GM18526 (cell line): Measurements from ENCODE around the gene RCC1.

Experiments used
- POLR2A ChIP-seq: IDR thresholded peaks from 3 replicates; pipeline ENCODE4 v1.6.1; 2011; ENCODE audit not compliant: insufficient read length; ENCODE audit errors: extremely low read depth

The RCC1 gene, protein sequence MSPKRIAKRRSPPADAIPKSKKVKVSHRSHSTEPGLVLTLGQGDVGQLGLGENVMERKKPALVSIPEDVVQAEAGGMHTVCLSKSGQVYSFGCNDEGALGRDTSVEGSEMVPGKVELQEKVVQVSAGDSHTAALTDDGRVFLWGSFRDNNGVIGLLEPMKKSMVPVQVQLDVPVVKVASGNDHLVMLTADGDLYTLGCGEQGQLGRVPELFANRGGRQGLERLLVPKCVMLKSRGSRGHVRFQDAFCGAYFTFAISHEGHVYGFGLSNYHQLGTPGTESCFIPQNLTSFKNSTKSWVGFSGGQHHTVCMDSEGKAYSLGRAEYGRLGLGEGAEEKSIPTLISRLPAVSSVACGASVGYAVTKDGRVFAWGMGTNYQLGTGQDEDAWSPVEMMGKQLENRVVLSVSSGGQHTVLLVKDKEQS

DNA sequence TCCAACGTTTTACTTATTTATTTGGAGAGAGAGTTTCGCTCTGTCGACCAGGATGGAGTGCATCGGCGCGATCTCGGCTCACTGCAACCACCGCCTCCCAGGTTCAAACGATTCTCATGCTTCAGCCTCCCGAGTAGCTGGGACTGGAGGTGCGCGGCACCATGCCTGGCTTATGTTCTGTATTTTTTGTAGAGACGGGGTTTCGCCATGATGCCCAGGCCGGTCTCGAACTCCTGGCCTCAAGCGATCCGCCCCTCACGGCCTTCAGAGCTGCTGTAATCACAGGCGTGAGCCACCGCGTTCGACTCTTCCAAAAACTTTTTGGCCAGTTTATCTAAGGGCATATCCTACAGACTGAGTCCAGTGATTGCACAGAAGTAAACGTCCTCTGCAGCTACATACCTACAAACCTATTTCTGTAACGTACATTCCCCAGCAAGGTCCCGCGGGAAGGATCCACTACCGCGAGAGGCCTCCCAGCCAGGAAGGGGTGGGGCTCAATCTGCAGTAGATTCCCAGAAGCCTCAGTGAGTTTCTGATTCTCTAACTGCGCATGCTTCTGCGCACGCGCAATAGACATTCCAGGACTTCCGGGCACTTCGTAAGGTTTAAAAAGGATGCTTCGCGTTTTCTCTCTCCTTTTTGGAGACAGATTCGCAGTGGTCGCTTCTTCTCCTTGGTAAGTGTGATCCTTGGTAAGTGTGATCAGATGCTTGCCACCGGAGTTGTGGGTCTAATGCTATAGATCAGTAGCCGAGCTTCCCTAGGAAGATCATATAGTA is at the start of gene RCC1:
Gene RCC1, plus strand, starts transcription at position 638 of the 782 bp plus-strand sequence. CDS start 23,824 bp downstream, outside the sequence.
- peak; percentile 99 for TF ChIP-seq POLR2A

- no peak for TF ChIP-seq POLR2A
These were observed 49.8 kb upstream of the RCC1 start for GRCh38 chr1:28456078-28456477.

DNA sequence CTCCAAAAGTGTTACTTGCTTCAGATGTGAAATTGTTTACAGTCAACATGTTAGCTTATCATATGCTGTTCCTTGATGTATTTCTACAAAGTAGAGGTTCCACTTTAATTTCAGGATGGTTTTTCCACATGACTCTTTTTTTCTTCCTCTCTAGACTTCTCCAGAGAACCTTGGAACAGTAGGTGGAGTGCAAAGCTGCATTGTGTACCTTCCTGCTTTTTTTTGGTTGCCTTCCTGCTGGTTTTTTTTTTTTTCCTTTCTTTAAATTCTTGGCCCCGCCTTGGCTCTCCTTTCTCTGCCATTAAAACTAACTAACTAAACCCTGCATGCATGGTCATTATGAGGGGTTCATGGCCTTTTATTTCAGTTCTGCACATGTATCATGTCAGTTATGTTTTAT is 48.2 kb upstream of the RCC1 start:
- TF ChIP-seq POLR2A: no peak

- no peak for TF ChIP-seq POLR2A
These were observed 47.3 kb upstream of the RCC1 start for GRCh38 chr1:28458237-28459228.

DNA sequence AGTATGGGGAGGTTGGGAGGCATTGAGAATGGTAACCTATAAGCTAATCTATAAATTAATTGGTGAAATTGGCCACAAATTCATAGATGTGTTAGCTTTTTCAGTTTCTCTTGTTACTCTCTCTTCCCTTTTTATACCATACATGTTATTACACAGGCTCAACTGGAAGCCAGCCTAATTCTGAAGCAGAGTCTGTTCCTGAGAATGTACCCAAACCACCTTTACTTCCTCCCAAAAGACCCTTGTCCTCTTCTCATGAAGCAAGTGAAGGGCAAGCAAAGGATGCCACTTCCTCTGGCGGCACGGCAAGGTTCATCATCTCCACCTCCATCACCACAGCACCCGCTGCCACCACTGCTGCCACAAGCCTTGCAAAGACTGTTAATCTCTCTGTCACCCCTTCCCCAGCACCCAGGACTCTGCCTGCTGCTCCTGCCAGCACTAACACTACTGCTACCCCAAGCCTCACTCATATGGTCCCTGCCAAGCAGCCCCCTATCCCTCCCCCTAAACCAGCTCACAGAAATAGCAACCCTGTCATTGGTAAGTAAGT is 39.5 kb upstream of the RCC1 start:
- no peak for TF ChIP-seq POLR2A

- TF ChIP-seq POLR2A: no peak
These were observed 35.7 kb upstream of the RCC1 start for GRCh38 chr1:28470146-28470545.

- TF ChIP-seq POLR2A: no peak
These were observed 25.5 kb upstream of the RCC1 start for GRCh38 chr1:28480308-28480707.

GRCh38 chr1:28482138-28482537 is 23.7 kb upstream of the RCC1 start:
- TF ChIP-seq POLR2A: no peak

DNA sequence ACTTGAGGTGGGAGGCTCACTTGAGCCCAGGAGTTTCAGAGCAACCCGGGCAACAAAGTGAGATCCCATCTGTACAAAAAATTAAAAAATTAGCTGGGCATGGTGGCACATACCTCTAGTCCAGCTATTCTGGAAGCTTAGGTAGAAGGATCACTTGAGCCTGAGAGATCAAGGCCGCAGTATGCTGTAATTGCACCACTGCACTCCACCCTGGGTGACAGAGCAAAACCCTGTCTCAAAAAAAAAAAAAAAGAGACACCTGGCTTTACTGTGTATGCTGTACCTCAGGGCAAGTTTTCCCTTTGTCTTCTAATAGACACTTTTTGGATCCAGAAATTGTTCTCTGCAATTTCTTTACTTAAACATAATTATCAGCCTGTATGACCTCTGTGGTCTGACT is 23.1 kb upstream of the RCC1 start:
- TF ChIP-seq POLR2A: no peak

DNA sequence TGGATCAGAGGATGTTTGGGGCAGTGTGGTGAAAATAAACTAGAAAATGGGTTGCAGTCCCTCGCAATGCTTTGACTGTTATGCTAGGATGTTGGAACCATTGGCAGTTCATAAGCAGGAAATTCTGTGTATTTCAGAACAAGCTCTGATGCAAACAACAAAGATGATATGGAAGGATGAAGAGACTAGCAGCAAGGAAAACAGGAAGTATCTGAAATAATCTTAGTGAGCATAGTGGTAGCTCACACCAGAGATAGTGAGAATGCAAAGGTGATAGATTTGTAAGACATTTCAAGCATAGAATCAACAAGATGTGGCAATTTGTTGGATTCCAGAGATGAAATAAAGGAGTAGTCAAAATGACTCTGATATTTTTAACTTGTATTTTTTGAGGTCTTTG is 11.1 kb upstream of the RCC1 start:
- no peak for TF ChIP-seq POLR2A

GRCh38 chr1:28499553-28499952 is 6.3 kb upstream of the RCC1 start:
- no peak for TF ChIP-seq POLR2A

DNA sequence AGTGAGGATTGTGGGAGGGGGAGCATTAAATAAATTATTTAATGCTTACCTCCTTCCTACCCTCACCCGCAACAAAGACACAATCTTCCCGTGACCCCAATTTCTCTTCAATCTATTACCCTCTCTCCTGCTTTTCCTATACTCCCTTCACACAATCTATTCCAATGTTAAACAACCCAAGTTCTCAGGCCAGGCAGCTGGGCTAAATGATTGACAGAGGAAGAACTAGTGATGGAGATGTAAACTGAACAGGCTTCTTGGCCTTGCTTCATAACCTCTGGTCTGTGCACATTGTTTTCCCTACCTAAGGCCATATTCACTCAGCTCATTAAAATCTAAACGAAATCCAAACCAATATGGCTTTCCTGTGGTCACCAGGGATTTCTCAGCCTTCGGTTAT is 3.9 kb upstream of the RCC1 start:
- no peak for TF ChIP-seq POLR2A

GRCh38 chr1:28503117-28503516 is 2.7 kb upstream of the RCC1 start:
- TF ChIP-seq POLR2A: no peak

- TF ChIP-seq POLR2A: no peak
These were observed 1.0 kb downstream of the RCC1 start for GRCh38 chr1:28506907-28507246.

DNA sequence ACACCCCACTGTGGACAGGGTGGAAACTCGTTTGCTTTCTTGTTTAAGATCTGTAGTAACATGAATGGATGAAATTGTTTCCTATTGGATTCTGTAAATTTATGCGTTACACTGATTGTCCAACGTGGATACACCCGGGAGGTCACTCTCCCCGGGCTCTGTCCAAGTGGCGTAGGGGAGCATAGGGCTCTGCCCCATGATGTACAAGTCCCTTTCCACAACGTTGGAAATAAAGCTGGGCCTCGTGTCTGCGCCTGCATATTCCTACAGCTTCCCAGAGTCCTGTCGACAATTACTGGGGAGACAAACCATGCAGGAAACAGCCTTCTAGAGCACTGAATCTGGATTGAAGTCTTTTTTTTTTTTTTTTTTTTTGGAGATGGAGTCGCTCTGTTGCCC is 1.4 kb downstream of the RCC1 start:
- TF ChIP-seq POLR2A: peak; percentile 16
